ENCODE measurements around the gene YBEY. TPM values are rescaled to one million over a fixed set of nuclear protein-coding genes. Genes with fewer than 3 reads are reported as not detected.
"Not testable (repeated sequence)": the region's sequence is repeated elsewhere in the genome, so short reads cannot be mapped to it uniquely, and the experiment has no call there.

Gene YBEY
- total RNA-seq, 4 donors from 2014 or later, result 5.4 to 12.7 (median 9.3) TPM

DNA sequence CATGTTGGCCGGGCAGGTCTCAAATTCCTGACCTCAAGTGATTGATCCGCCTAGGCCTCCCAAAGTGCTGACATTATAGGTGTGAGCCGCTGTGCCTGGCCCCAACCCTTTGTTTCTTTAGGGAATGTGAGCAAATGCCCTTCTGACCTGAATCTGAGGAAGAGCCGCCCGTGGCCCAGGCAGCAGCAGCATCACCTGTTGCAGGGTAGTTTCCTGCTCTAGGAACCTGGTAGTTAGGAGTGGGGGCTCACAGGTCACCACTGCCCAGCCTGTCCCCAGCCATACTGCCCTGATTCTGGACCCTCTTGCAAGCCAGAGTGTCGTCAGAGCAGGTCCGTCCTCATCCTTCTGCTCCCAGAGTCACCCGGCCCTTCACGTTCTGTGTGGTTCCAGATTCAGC lies 13.0 kb downstream of the YBEY start:
- ATAC-seq (ENCODE audit: low FRiP score), result no peak
- TF ChIP-seq, protein P1, sequence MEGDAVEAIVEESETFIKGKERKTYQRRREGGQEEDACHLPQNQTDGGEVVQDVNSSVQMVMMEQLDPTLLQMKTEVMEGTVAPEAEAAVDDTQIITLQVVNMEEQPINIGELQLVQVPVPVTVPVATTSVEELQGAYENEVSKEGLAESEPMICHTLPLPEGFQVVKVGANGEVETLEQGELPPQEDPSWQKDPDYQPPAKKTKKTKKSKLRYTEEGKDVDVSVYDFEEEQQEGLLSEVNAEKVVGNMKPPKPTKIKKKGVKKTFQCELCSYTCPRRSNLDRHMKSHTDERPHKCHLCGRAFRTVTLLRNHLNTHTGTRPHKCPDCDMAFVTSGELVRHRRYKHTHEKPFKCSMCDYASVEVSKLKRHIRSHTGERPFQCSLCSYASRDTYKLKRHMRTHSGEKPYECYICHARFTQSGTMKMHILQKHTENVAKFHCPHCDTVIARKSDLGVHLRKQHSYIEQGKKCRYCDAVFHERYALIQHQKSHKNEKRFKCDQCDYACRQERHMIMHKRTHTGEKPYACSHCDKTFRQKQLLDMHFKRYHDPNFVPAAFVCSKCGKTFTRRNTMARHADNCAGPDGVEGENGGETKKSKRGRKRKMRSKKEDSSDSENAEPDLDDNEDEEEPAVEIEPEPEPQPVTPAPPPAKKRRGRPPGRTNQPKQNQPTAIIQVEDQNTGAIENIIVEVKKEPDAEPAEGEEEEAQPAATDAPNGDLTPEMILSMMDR (IDR thresholded peaks at IDR 0.05), result no peak
- no peak for DNase-seq (ENCODE audit: low spot score)

DNA sequence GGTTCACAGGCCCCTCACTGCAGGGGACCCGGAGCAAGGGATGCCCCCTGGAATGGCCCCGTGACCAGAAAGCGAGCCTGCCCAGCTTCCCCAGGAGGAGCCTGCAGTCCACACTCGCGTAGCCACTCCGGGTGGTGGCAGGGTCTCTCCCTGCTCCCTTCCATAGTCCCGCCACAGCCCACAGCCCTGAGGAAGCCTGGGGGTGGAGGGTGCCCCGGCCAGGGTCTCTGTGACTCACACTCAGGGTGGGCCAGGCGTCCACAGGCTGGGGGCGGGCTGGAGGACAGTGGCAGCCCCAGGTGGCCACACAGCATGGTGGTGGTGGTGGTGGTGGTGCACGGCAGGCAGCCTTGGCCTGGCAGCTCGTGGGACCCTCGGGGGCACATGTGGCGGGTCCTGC lies 15.6 kb downstream of the YBEY start:
- ATAC-seq (ENCODE audit: low FRiP score) (no peak), DNase-seq (ENCODE audit: low spot score) (no peak)
- TF ChIP-seq, protein P1 (IDR thresholded peaks at IDR 0.05), result no peak

DNA sequence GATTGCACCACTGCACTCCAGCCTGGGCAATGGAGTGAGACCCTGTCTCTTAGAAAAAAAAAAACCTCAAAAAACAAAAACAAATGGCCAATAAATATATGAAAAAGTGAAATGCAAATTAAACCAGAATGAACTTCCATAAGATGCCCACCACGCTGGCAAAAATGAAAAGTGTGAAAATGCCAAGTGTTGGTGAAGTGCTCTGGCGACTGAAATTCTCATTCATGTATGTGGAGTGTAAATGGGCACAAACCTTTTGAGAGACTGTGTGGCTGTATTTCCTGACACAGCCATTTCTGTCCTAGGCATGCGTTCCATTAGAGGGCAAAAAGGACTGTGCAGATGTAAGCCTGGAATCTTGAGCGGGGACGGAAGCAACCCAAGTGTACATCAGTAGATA lies 18.3 kb downstream of the YBEY start:
- no peak for DNase-seq (ENCODE audit: low spot score)
- TF ChIP-seq, protein P1 (IDR thresholded peaks at IDR 0.05), result no peak
- ATAC-seq (ENCODE audit: low FRiP score), result no peak

DNA sequence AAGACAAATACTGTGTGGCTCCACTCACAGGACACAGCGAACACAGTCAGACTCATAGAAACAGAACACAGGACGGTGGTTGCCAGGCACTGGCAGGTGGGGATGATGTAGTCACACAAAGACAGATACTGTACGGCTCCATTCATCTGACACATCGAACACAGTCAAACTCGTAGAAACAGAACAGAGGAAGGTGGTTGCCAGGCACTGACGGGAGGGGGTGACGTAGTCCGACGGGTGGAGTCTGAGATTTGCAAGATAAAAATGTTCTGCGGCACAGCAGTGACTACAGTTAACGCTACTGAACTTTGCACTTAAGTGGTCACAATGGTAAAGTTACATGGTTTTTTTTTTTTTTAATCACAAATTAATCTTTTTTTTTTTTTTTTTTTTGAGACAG lies 18.8 kb downstream of the YBEY start:
- no peak for DNase-seq (ENCODE audit: low spot score)
- TF ChIP-seq, protein P1 (IDR thresholded peaks at IDR 0.05), result no peak

DNA sequence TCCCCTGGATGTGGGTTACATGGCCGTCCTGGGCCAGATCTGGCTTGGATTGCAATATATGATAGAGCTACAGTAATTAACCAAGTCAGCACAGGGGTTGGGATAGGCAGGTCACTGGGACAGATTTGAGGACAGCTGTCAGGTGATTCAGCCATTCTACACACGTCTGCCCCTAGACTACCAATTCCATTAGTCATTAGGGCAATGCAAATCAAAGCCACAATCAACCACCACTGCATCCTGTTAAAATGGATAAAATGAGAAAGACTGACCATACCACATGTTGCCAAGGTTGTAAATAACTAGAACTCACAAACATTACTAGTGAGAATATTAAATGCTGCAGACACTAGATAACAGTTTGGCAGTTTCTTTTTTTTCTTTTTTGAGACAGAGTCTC lies 21.5 kb downstream of the YBEY start:
- TF ChIP-seq, protein P1 (IDR thresholded peaks at IDR 0.05), result no peak
- no peak for DNase-seq (ENCODE audit: low spot score)
- no peak for ATAC-seq (ENCODE audit: low FRiP score)

More for the DNA sequence above, 18.8 kb downstream of the YBEY start:
- ATAC-seq (ENCODE audit: low FRiP score), result no peak

DNA sequence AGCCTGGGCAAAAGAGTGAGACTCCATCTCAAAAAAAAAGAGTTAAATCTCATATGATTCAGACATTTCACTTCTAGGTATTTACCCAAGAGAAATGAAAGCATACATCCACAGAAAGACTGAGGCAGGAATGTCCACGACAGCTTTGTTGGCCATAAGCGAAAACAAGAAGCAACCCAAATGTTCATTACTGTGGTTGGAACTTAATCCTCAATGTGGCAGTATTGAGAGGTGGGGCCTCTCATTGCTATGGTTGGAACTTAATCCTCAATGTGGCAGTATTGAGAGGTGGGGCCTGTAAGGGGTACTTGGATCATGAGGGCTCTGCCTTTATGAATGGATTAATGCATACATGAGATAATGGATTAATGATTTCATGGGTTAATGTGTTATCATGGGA lies 22.3 kb downstream of the YBEY start:
- DNase-seq (ENCODE audit: low spot score) (no peak), ATAC-seq (ENCODE audit: low FRiP score) (no peak)
- TF ChIP-seq, protein P1 (IDR thresholded peaks at IDR 0.05), result no peak

DNA sequence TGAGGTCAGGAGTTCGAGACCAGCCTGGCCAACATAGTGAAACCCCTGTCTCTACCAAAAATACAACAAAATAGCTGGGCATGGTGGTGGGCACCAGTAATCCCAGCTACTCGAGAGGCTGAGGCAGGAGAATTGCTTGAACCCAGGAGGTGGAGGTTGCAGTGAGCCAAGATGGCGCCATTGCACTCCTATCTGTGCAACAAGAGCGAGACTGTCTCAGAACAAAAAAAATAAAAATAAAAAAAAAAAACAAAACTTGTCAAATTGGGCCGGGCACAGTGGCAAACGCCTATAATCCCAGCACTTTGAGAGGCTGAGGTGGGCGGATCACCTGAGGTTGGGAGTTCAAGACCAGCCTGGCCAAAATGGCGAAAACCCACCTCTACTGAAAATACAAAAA lies 24.1 kb downstream of the YBEY start:
- not testable (repeated sequence) for ATAC-seq (ENCODE audit: low FRiP score); DNase-seq (ENCODE audit: low spot score)

DNA sequence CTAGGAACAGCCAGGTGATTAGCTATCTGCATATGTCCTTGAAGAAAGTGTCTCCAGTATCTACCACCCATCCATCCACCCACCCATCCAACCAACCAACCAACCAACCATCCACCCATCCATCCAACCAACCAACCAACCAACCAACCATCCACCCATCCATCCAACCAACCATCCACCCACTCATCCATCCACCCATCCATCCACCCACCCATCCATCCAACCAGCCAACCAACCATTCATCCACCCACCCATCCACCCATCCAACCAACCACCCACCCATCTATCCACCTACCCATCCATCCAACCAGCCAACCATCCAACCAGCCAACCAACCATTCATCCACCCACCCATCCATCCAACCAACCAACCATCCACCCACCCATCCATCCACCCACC lies 25.4 kb downstream of the YBEY start:
- no peak for ATAC-seq (ENCODE audit: low FRiP score)
- TF ChIP-seq, protein P1 (IDR thresholded peaks at IDR 0.05), result no peak
- no peak for DNase-seq (ENCODE audit: low spot score)
